Osteocyte (in vitro differentiated cells): ENCODE measurements around the gene MXD1. TPM values are rescaled to one million over a fixed set of nuclear protein-coding genes. Genes with fewer than 3 reads are reported as not detected.

Source experiments
- DNase-seq: peaks from one replicate; pipeline ENCODE4 v3.0.0; 2021; ENCODE audit warnings: mixed read lengths; ENCODE audit not compliant: unreplicated experiment; ENCODE audit errors: extremely low spot score
- H3K27ac Mint-ChIP-seq: one replicate; pipeline ENCODE4 v1.8.0; 2021; ENCODE audit warnings: mild to moderate bottlenecking, mixed read lengths; ENCODE audit not compliant: unreplicated experiment
- H3K27me3 Mint-ChIP-seq: one replicate; pipeline ENCODE4 v1.8.0; 2021; ENCODE audit warnings: mixed read lengths; ENCODE audit not compliant: unreplicated experiment
- H3K36me3 Mint-ChIP-seq: one replicate; pipeline ENCODE4 v1.8.0; 2021; ENCODE audit warnings: mixed read lengths; ENCODE audit not compliant: unreplicated experiment
- H3K4me1 Mint-ChIP-seq: one replicate; pipeline ENCODE4 v1.8.0; 2021; ENCODE audit warnings: mixed read lengths; ENCODE audit not compliant: unreplicated experiment
- H3K4me3 Mint-ChIP-seq: one replicate; pipeline ENCODE4 v1.8.0; 2021; ENCODE audit warnings: mild to moderate bottlenecking, moderate library complexity, mixed read lengths; ENCODE audit not compliant: unreplicated experiment
- H3K9me3 Mint-ChIP-seq: one replicate; pipeline ENCODE4 v1.8.0; 2021; ENCODE audit warnings: mixed read lengths; ENCODE audit not compliant: unreplicated experiment
- CTCF ChIP-seq: fragments of 200-600 bp; sonication (generic); IDR thresholded peaks from 2 replicates; pipeline ENCODE4 v1.5.0; 2021; ENCODE audit warnings: antibody characterized with exemption, mild to moderate bottlenecking, moderate library complexity
- total RNA-seq: library from RNA; stranded (reverse); gene quantifications from 2 replicates; pipeline ENCODE4 v1.2.1, GENCODE V29; 2021

The MXD1 gene
- total RNA-seq, 1 donor from 2014 or later, result 8.2 TPM

- H3K27ac Mint-ChIP-seq, result no peak overlapping the region
- TF ChIP-seq CTCF, result no peak
- H3K27me3 Mint-ChIP-seq, result no peaks in the 10 kb centered on the region
- DNase-seq, result no peak
- peaks cover under 1% of the 10 kb centered on the region for H3K4me1 Mint-ChIP-seq
- H3K36me3 Mint-ChIP-seq, result peaks cover 4% of the 10 kb centered on the region
- no peak overlapping the region for H3K4me3 Mint-ChIP-seq
- no peaks in the 10 kb centered on the region for H3K9me3 Mint-ChIP-seq
Measured at GRCh38 chr2:69926849-69927515, 12.1 kb downstream of the MXD1 start.

GRCh38 chr2:69931832-69932595 lies 17.1 kb downstream of the MXD1 start:
- no peaks in the 10 kb centered on the region for H3K27me3 Mint-ChIP-seq
- no peak for TF ChIP-seq CTCF
- peaks cover 16% of the 10 kb centered on the region for H3K36me3 Mint-ChIP-seq
- H3K4me1 Mint-ChIP-seq, result peaks cover 16% of the 10 kb centered on the region
- no peaks in the 10 kb centered on the region for H3K9me3 Mint-ChIP-seq
- no peak overlapping the region for H3K4me3 Mint-ChIP-seq
- H3K27ac Mint-ChIP-seq, result no peak overlapping the region
- no peak for DNase-seq

GRCh38 chr2:69932596-69932922 lies 17.6 kb downstream of the MXD1 start:
- Mint-ChIP-seq H3K27me3 (no peaks in the 10 kb centered on the region), H3K4me3 (no peak overlapping the region), H3K27ac (no peak overlapping the region), H3K4me1 (peaks cover 16% of the 10 kb centered on the region), H3K9me3 (no peaks in the 10 kb centered on the region), H3K36me3 (peaks cover 17% of the 10 kb centered on the region)
- no peak for TF ChIP-seq CTCF
- DNase-seq, result no peak

GRCh38 chr2:69933254-69933828 lies 18.4 kb downstream of the MXD1 start:
- DNase-seq, result no peak
- Mint-ChIP-seq H3K9me3 (no peaks in the 10 kb centered on the region), H3K36me3 (peaks cover 22% of the 10 kb centered on the region), H3K27me3 (no peaks in the 10 kb centered on the region), H3K4me3 (no peak overlapping the region), H3K4me1 (peaks cover 16% of the 10 kb centered on the region), H3K27ac (peak overlapping the region; percentile 84)
- no peak for TF ChIP-seq CTCF
